Tibial nerve (tissue), 4 donors: ENCODE data around the gene PFKFB2.

Experiments used
- EP300 ChIP-seq, 2 donors: sonication (generic); formaldehyde crosslinking; IDR thresholded peaks; one replicate each; pipeline ENCODE4 v1.6.1; 2017; ENCODE audit warnings: antibody characterized with exemption in 2 of 2, mild to moderate bottlenecking in 1 of 2
- POLR2A ChIP-seq, 2 donors: fragments of 450-650 bp; IDR thresholded peaks; one replicate each; pipeline ENCODE4 v1.6.1; 2017; ENCODE audit warnings: antibody characterized with exemption in 2 of 2, mild to moderate bottlenecking in 2 of 2, moderate library complexity in 2 of 2
- TF ChIP-seq, protein P1 (sequence below), 5 experiments: fragments of 200-600 bp in 3 of 5; fragments of 450-650 bp in 2 of 5; sonication (generic) in 3 of 5; IDR thresholded peaks; one replicate each; pipeline ENCODE4 v1.5.1; 2016 to 2019; ENCODE audit warnings: antibody characterized with exemption in 5 of 5, mild to moderate bottlenecking in 3 of 5, moderate library complexity in 2 of 5

DNA sequence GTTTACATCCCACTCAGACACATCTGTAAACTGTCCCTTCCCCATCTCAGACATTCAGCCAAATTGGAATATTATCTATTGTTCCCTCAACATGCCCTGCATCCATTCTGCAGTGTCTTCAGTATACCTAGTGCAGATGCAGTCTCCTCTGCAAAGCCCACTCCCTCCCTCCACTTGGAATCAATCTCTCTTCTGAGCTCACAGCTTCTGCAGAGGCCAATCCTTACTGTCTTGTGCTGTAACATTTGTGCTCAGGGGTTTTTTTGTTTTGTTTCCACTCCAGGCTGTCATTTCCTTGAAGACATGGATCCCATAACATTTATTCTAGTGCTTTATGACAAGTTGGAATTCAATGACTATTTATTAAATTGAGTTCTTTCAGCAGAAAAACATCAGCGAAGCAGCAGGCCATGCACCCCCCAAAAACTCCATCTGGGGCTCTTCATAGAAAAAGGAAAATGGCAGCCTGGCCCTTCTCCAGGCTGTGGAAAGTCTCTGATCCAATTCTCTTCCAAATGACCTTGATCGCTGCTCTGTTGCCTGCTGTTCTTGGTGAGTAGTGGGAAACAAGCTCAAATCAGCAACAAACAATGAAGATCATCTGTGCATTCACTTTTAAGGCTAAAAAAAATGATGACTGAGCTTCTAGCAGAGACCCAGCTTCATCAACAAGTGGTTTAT, 59.7 kb downstream of the PFKFB2 start:
- TF ChIP-seq, protein P1, sequence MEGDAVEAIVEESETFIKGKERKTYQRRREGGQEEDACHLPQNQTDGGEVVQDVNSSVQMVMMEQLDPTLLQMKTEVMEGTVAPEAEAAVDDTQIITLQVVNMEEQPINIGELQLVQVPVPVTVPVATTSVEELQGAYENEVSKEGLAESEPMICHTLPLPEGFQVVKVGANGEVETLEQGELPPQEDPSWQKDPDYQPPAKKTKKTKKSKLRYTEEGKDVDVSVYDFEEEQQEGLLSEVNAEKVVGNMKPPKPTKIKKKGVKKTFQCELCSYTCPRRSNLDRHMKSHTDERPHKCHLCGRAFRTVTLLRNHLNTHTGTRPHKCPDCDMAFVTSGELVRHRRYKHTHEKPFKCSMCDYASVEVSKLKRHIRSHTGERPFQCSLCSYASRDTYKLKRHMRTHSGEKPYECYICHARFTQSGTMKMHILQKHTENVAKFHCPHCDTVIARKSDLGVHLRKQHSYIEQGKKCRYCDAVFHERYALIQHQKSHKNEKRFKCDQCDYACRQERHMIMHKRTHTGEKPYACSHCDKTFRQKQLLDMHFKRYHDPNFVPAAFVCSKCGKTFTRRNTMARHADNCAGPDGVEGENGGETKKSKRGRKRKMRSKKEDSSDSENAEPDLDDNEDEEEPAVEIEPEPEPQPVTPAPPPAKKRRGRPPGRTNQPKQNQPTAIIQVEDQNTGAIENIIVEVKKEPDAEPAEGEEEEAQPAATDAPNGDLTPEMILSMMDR (IDR thresholded peaks at IDR 0.05), result no peak
- TF ChIP-seq POLR2A (IDR thresholded peaks at IDR 0.05) (no peak), EP300 (IDR thresholded peaks at IDR 0.05) (no peak)
